NK-92 (cell line): Measurements from ENCODE around the gene BTBD9.
"Not testable (repeated sequence)": the region's sequence is repeated elsewhere in the genome, so short reads cannot be mapped to it uniquely, and the experiment has no call there.

Experiments used
- DNase-seq: peaks from one replicate; lab custom pipeline; 2025; ENCODE audit not compliant: unreplicated experiment; lab: John Stamatoyannopoulos, UW

BTBD9 gene

DNA sequence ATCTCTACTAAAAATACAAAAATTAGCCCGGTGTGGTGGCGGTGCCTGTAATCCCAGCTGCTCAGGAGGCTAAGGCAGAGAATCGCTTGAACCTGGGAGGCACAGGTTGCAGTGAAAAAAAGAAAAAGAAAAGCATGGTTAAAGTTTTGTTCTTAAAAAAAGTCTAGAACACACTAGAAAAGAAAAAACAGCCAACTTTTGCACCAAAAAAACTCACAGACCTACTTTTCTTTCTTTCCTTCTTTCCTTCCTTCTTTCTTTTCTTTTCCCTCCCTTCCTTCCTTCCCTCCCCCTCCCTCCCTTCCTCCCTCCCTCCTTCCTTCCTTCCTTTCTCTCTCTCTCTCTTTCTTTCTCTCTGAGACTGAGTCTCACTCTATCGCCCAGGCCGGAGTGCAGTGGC is 204.4 kb downstream of the BTBD9 start:
- no peak for DNase-seq

DNA sequence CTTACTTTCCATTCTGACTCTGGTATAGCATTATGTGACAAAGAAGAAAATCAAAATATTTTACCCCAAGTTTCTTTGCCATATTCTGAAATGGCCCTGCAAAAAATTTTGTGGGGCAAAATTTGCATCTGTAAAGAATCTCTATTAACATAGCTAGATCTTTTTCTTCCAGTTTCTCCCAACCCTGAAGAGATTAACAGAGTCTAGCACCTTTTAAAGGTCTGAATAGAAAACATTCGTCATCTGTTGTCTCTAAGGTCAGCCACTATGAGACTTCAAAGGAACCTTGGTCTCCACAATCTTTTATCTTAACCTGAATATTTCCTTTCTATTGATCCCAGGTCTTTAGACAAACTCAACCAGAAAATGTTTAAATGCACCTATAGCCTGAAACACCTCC is 205.7 kb downstream of the BTBD9 start:
- DNase-seq, result no peak

GRCh38 chr6:38432479-38432878 is 207.2 kb downstream of the BTBD9 start:
- no peak for DNase-seq

GRCh38 chr6:38432079-38432478 is 207.7 kb downstream of the BTBD9 start:
- DNase-seq, result no peak

GRCh38 chr6:38429546-38429945 is 210.2 kb downstream of the BTBD9 start:
- DNase-seq, result no peak

GRCh38 chr6:38427492-38428210 is 212.1 kb downstream of the BTBD9 start:
- no peak for DNase-seq

GRCh38 chr6:38425788-38426488 is 213.8 kb downstream of the BTBD9 start:
- not testable (repeated sequence) for DNase-seq

DNA sequence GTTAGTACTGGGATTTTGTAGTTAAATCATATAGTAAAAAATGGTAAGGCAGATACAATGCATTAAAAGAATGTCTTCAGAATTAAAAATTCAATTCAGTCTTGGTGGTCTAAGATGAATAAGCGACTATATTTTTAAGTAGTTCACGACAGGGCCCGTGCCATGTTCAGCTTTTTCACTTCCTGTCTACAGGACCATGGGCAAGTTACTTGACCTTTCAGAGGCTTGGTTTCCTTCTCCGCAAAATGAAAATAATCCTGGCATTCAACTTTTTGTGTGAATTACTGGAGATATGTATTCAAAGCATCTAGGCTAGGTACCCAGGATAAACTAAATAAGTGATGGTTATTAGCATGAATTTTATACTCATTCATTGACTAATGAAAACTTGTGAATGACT is 216.0 kb downstream of the BTBD9 start:
- no peak for DNase-seq

- no peak for DNase-seq
Measured at GRCh38 chr6:38420207-38420606, 219.5 kb downstream of the BTBD9 start.

DNA sequence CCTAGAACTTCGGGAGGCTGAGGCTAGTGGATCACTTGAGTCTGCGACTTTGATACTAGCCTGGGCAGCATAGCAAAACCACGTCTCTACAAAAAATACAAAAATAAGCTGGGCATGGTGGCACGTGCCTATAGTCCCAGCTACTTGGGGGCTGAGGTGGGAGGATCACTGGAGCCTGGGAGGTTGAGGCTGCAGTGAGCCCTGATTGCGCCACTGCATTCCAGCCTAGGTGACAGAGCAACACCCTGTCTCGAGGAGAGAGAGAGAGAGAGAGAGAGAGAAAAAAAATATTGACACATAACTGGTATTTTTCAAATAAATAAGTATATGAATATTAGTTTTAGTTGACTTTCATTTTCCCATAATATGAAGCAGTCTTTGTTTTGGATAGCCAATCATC is 222.2 kb downstream of the BTBD9 start:
- DNase-seq, result no peak

DNA sequence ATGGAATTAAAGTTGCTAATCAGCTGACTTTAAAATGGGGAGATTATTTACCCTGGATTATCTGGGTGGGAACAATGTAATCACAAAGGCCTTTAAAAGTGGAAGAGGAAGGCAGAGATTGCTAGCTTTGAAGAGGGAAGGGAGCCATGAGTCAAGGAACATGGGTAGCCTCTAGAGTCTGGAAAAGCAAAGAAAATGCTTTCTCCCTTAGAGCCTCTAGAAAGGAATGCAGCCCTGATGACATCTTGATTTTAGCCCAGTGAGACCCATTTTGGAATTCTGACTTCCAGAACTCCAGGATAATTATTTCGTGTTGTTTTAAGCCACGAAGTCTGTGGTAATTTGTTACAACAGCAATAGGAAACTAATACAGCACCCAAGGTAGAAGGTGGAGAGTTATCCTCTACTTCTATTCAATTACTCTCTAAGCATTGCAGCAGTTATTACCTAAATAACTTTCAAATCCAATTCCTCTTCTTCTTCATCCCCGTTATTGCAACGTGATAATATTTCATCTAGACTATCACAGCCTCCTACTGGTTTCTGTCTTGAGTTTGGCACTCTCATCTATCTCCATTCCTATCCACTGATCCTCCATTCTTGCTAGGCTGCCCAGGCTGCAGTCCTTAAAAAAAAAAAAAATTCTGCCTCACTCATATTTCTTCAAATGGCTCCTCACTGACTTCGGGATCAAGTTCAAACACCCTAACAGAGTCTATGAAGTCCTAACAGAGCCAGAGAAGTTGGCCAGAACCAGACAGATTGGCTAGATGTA is 224.3 kb downstream of the BTBD9 start:
- DNase-seq, result no peak

GRCh38 chr6:38413102-38413800 is 226.5 kb downstream of the BTBD9 start:
- DNase-seq, result no peak

GRCh38 chr6:38407192-38407591 is 232.5 kb downstream of the BTBD9 start:
- no peak for DNase-seq

DNA sequence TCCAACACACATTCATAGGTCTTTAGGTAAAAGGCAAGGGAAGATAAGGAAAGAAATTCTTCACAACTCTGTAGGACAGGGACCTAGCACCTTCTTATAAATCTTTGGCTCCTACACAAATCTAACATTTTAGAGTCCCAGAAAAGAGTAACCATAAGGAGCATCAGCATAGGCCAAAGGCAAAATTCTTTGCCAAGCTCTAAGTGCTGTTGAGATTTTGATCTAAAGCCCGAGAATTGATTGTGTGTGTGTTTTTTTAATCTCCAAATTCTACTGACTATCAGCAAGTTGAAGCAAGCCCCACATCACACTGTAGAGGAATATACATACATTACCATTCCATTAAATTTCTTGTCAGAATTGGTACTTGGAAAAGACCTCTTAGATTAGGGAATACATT is 233.6 kb downstream of the BTBD9 start:
- no peak for DNase-seq

DNA sequence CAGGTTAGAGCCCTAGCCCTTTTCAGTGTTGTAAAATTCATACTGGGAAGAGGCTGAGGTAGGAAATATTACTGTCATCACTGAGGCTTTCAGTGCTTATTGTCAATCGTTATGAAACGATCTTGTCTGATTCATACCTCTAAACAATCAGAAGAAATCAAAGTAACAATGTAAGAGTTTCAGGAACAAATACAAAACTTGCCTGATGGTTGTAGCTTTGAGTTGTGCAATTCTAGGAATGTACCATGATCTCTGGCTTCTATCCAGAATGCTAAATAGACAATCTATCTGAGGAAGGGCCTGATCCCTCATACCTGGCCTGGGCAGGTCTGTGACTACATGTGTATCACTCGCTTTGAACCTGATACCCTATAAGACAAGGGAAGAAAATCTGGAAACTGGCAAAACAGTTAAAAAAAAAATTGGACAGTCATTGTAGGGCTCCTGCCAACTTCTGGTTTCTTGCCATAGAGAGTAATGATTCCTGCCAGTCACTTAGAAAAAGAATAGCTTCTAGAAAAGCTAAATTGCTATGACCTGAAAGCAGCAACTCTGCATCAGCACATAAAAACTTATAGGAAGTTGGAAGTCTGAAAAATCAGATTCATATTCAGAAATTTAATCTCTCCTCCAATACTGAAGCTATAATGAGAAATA is 234.7 kb downstream of the BTBD9 start:
- no peak for DNase-seq

DNA sequence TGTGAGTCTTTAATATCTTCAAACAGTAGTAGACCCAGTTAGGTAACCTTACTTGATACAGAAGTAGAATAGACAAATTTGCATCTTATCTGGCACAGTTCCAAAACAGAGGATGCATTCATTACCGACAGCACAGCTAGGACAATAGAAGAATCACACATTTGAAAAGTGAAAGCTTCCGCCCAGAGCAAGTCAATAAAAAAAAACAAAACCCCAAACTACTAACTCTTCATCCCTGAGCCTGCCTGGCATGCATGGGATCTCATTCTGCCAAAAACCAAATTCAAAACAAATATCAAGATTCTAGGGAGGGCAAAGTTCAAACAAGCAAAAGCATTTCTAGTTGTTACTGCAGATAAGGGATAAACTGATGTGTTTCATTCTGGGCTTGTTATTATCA is 235.4 kb downstream of the BTBD9 start:
- DNase-seq, result no peak

DNA sequence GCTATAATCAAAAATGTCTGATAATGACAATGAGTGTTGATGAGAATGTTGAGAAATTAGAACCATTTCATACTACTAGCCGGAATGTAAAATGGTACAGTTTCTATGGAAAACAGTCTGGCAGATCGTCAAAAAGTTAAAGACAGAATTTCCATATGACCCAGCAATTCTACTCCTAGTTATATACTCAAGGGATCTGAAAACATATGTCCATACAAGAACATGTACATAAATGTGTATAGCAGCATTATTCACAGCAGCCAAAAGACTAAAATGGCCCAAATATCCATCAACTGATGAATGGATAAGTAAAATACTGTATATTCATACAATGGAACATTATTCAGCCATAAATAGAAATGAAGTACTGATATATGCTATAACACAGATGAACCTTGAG is 236.2 kb downstream of the BTBD9 start:
- no peak for DNase-seq

GRCh38 chr6:38400764-38401163 is 239.0 kb downstream of the BTBD9 start:
- no peak for DNase-seq

DNA sequence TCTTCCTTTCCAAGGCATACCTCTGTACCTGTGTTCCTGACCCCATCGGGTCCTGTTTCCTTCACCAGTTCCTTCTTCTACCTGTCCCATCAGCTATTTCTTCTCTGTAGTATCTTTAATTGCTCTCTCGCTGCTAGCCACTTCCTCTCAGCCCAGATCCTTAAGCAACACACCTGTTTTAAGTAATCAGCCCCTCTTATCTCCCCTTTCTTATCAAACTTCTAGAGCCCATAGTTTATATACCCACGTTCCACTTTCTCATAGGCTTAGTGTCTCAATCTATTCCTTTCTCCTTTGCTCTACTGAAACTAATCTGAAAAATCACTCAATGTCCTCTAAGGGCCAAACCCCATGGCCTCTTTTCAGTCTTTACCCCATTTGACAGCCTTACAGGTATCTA is 239.6 kb downstream of the BTBD9 start:
- DNase-seq, result no peak

- no peak for DNase-seq
Measured at GRCh38 chr6:38396209-38396608, 243.5 kb downstream of the BTBD9 start.

- no peak for DNase-seq
Measured at GRCh38 chr6:38393986-38394385, 245.7 kb downstream of the BTBD9 start.
